Calu3 (cell line): ENCODE results near the gene LIMCH1. TPM values are rescaled to one million over a fixed set of nuclear protein-coding genes. Genes with fewer than 3 reads are reported as not detected.

Experiments used
- BruUV-seq: library from RNA; stranded (reverse); fragments of 400-500 nt; replicated peaks from 2 replicates; lab custom pipeline; 2021; lab: Mats Ljungman, UMichigan
- CTCF ChIA-PET: fragments of 300-600 bp; sonication (Branson Sonifier 250); formaldehyde crosslinking; loops from one replicate; lab custom pipeline; 2022; ENCODE audit warnings: antibody characterized with exemption; lab: Charles Lee
- DNase-seq: peaks from one replicate; pipeline ENCODE4 v3.0.0; 2022
- H3K27ac Mint-ChIP-seq: one replicate; pipeline ENCODE4 v1.8.0; 2022; ENCODE audit warnings: mixed read lengths; ENCODE audit not compliant: unreplicated experiment
- H3K27me3 Mint-ChIP-seq: one replicate; pipeline ENCODE4 v1.8.0; 2022; ENCODE audit warnings: mixed read lengths; ENCODE audit not compliant: unreplicated experiment
- H3K36me3 Mint-ChIP-seq: one replicate; pipeline ENCODE4 v1.8.0; 2022; ENCODE audit warnings: mild to moderate bottlenecking, moderate library complexity, mixed read lengths; ENCODE audit not compliant: insufficient read depth, unreplicated experiment
- H3K4me1 Mint-ChIP-seq: one replicate; pipeline ENCODE4 v1.8.0; 2022; ENCODE audit warnings: mild to moderate bottlenecking, low read depth, mixed read lengths; ENCODE audit not compliant: unreplicated experiment
- H3K4me3 Mint-ChIP-seq: one replicate; pipeline ENCODE4 v1.8.0; 2022; ENCODE audit warnings: mild to moderate bottlenecking, low read depth, moderate library complexity, mixed read lengths; ENCODE audit not compliant: unreplicated experiment
- H3K9me3 Mint-ChIP-seq: one replicate; pipeline ENCODE4 v1.8.0; 2022; ENCODE audit warnings: low read depth, mixed read lengths; ENCODE audit not compliant: unreplicated experiment
- CTCF ChIP-seq: fragments of 200-600 bp; IDR thresholded peaks from one replicate; pipeline ENCODE4 v1.8.0; 2022; ENCODE audit warnings: antibody characterized with exemption; ENCODE audit not compliant: unreplicated experiment
- intact Hi-C: fragments of 100-400 bp; cut with micrococcal nuclease; formaldehyde crosslinking; loops from one replicate; pipeline ENCODE4 v1.10.0; 2022; ENCODE audit not compliant: unreplicated experiment
- total RNA-seq: library from RNA; stranded (reverse); gene quantifications from 2 replicates; pipeline ENCODE4 v1.2.3, GENCODE V29; 2022

LIMCH1 gene
- total RNA-seq, 1 experiment from 2014 or later: 78.7 TPM

- Mint-ChIP-seq H3K36me3 (no peaks in the 10 kb centered on the region), H3K9me3 (peaks cover 5% of the 10 kb centered on the region), H3K4me3 (no peak overlapping the region), H3K27ac (no peak overlapping the region), H3K4me1 (no peaks in the 10 kb centered on the region), H3K27me3 (peaks cover 54% of the 10 kb centered on the region)
- CTCF ChIA-PET: no interaction called here
- no TSS peak for BruUV-seq
- TF ChIP-seq CTCF: no peak
- no peak for DNase-seq
- intact Hi-C loops: no loop called here
Measured at GRCh38 chr4:41723286-41723685, 185.3 kb downstream of the LIMCH1 start.

DNA sequence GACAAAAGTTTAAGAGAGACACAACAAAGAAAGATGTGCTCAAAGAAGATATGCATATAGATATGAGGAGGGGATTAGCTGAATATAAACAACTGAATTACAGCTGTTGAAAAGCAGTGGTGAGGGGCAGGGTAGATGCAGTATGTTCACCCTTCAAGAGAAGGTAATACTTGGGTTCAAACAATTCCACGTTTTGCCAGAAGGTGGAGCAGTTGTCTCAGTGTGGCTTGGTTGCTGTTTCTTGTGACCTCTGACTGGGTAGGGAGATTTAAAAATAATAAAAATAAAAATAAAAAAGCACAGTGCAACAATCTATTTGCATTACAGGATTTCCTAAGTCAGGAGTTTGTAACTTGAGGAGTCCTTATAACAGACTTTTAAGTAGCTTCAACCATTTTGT, 187.3 kb downstream of the LIMCH1 start:
- CTCF ChIA-PET: no interaction called here
- Mint-ChIP-seq H3K4me1 (no peaks in the 10 kb centered on the region), H3K9me3 (peaks cover 5% of the 10 kb centered on the region), H3K27ac (no peak overlapping the region), H3K36me3 (no peaks in the 10 kb centered on the region), H3K27me3 (peaks cover 53% of the 10 kb centered on the region), H3K4me3 (no peak overlapping the region)
- no TSS peak for BruUV-seq
- intact Hi-C loops: no loop called here
- no peak for DNase-seq
- no peak for TF ChIP-seq CTCF

DNA sequence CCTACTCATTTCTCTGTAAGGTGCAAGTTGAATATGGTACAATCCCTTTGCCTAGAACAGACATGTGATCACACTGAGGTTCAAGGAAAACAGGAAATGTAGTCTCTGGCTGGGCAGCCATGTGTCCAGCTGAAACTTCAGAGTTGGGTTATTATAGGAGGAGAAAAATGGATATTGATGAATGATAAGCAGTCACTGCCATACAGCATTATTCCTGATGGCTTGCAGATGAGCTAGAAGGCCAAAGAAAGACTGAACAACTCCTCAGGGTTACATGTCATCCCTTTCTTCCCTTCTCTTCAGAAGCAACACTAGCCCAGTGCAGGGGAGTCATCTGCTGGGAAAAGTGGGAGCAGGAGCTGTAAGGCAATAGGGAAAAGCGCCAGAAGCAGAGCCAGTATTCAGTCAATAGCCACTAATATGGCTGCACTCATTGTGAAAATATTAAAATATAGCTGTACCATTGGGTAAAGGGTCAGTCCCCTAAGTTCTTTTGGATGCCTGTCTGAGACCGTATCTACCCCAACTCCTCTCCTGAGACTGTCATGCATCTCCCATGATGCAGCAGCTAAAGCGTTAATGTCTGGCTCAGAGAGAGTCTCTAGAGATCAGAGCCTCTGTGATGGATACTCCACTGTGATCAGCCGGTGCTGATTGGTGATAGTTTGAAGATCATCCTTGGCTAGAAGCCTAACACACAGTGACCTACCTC, 190.1 kb downstream of the LIMCH1 start:
- no peak overlapping the region for H3K4me3 Mint-ChIP-seq
- peaks cover 61% of the 10 kb centered on the region for H3K27me3 Mint-ChIP-seq
- no peak overlapping the region for H3K27ac Mint-ChIP-seq
- CTCF ChIA-PET: no interaction called here
- DNase-seq: no peak
- BruUV-seq: no TSS peak
- H3K9me3 Mint-ChIP-seq: peaks cover 5% of the 10 kb centered on the region
- H3K4me1 Mint-ChIP-seq: no peaks in the 10 kb centered on the region
- no peak for TF ChIP-seq CTCF
- intact Hi-C loops: no loop called here
- H3K36me3 Mint-ChIP-seq: no peaks in the 10 kb centered on the region

- DNase-seq: no peak
- Mint-ChIP-seq H3K36me3 (no peaks in the 10 kb centered on the region), H3K27me3 (peaks cover 61% of the 10 kb centered on the region), H3K4me1 (no peaks in the 10 kb centered on the region), H3K9me3 (peaks cover 5% of the 10 kb centered on the region), H3K4me3 (no peak overlapping the region), H3K27ac (no peak overlapping the region)
- BruUV-seq: no TSS peak
- intact Hi-C loops: no loop called here
- no peak for TF ChIP-seq CTCF
- CTCF ChIA-PET: no interaction called here
Measured at GRCh38 chr4:41728573-41728913, 190.6 kb downstream of the LIMCH1 start.
